Stimulated activated CD4-positive, alpha-beta T cell treated with anti-CD3 and anti-CD28 coated beads, Interleukin-12 subunit alpha, Interleukin-12 subunit beta, amount 100 ng/mL, for 24 hours (primary cell): ENCODE measurements around the gene ASCC1.

Source experiments
- DNase-seq, 2 experiments: peaks; one replicate each; pipeline ENCODE4 v3.0.0-alpha.2; 2020; ENCODE audit warnings: low read depth in 2 of 2

Gene ASCC1, protein sequence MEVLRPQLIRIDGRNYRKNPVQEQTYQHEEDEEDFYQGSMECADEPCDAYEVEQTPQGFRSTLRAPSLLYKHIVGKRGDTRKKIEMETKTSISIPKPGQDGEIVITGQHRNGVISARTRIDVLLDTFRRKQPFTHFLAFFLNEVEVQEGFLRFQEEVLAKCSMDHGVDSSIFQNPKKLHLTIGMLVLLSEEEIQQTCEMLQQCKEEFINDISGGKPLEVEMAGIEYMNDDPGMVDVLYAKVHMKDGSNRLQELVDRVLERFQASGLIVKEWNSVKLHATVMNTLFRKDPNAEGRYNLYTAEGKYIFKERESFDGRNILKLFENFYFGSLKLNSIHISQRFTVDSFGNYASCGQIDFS

GRCh38 chr10:72215611-72216549 is at the start of gene ASCC1, which contains the start of gene ANAPC16:
ASCC1 (minus strand) TSS chr10:72216276; CDS start chr10:72213298, 2,978 bp downstream.
ANAPC16 (plus strand) TSS chr10:72216012; CDS start chr10:72223915, 7,903 bp downstream.
- peak; percentile 86 to 89 for DNase-seq

- no peak for DNase-seq
These were observed 49.4 kb upstream of the ASCC1 start for GRCh38 chr10:72265508-72265907.

GRCh38 chr10:72264536-72264935 is 48.5 kb upstream of the ASCC1 start:
- no peak for DNase-seq

DNA sequence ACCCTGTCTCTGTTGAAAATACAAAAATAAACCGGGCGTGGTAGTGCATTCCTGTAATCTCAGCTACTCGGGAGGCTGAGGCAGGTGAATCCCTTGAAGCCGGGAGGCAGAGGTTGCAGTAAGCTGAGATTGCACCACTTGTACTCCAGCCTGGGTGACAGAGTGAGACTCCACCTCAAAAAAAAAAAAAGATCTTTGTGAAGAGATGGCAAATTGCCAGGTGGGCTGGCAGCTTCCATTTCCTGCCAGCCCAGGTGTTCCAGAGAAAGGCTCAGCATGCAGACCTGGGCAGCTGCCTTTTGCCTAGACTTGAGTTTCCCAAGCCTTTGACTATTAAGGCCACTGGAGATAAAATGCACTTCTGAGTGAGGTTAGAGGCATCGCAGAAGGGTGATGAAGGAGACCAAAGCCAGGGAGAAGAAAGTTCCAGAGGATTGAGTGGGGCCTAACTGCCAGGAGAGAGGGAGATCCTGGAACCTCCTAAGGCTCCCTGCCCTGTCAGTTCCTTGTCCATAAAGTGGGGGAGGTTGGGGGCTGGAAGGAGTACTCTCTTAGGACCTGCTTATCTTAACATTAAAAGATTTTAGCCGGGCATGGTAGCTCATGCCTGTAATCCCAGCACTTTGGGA is 47.7 kb upstream of the ASCC1 start:
- no peak for DNase-seq

- no peak for DNase-seq
These were observed 45.8 kb upstream of the ASCC1 start for GRCh38 chr10:72261784-72262404.

DNA sequence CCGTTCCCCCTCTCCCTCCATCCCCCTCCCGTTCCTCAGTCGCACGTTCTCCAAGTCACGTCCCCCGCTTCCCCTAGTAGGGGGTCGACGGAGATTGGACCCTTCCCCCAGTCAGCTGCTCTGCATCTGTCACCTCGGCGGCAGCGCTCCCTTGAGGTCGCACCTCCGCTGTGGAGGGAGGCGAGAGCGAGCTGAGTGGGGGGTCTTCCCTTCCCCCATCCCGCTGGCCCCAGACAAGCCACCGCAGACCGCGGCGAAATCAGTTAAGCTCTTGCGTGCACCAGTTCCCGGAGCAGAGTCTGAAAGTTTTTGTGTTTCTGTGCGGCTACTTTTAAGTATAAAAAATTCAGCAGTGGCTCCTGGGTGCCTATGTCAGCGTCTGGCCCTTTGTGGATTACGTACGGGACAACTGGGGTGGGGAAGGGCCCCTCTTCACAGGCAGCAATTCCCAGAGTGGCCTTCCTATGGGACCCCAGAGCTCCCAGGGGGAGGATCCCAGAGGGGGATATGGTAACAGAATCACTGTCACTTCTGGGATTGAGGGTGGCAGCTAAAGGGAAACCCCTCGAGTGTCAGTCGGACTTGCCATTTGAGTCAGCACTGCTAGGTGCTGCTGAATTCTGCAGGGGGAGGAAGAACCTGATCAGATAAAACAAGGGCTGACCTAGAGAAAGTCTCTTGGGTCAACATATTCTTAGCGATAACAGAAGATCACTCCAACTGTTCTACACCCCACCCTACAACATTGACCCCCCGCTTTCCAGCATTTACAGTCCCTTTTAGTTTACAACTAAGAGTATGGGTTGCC is 45.1 kb upstream of the ASCC1 start:
- DNase-seq = no peak

DNA sequence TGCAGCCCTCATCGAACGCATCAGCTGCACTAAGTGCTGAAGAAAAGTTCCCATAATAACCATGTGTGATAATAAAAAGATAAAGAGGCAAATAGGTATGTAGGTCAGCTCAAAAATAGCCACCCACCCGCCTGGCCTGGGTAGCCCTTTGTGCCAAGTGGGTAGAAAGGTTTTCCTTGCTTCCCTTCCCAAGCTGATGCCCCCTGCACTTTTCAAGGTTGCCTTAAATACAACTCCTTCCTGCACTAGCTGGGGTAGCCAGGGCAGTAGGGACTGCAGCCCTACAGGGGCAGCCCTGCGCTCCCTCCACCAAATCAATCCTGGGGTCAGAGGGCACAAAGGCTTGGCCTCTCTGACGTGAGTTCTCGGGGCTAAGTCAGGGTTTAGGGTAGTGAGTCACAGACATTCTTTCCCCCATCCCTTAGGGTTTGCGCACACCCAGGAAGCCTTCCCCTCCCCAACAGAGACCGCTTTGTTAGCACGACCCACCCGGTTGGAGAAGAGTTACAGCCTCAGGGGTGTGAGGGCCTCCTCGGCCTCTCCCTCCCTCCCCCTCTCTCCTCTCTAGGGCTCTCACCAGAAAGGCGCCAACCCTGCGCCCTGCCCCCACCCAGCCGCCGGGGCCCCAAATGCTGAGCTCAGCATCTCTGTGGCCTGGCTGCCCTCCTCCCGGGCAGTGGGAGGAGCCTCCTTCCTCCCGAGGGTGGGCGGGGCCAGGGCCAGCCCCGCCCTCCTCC is 44.3 kb upstream of the ASCC1 start:
- DNase-seq = peak; percentile 71 to 87

GRCh38 chr10:72259491-72260238 is 43.6 kb upstream of the ASCC1 start:
- DNase-seq = no peak

GRCh38 chr10:72258617-72259016 is 42.5 kb upstream of the ASCC1 start:
- DNase-seq = no peak

GRCh38 chr10:72257051-72257892 is 41.2 kb upstream of the ASCC1 start:
- DNase-seq = no peak

GRCh38 chr10:72255977-72256729 is 40.1 kb upstream of the ASCC1 start:
- DNase-seq = no peak

- no peak for DNase-seq
These were observed 38.9 kb upstream of the ASCC1 start for GRCh38 chr10:72254813-72255568.

DNA sequence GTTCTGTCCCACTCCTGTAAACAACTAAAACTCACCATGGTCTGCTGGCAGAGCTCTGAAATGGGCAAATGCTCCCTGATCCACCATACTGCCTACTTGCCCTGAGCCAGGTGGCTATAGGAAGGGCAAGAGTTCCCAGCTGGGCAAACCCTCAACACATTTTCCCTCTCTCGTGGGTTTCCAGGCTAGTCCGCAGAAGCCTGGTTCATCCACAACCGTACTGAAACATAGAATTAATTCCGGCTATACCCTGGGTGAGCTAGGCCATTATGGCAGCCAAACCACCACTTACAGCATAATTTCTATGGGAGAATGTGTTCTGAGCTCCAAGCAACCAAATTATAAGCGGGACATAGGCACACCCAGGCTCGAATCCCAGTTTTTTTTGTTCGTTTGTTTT is 37.5 kb upstream of the ASCC1 start:
- DNase-seq = no peak

DNA sequence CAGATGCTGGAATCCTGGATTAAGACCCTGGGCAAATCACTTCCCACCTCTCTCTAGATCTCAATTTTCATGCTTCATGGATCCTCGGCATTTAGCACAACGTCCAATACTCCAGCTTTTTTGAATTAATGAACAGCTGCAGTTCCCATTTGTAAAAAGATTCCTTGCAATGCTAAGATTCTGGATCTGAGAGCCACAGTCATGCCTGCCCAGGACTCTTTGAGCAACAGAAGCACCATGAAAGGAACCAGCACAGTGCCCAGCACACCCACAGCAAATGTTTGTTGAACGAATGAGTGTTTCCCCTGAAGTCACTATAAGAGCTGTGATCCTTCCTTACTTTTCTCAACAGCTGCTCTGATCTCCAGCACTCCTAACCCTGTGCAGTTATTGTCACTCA is 36.9 kb upstream of the ASCC1 start:
- no peak for DNase-seq

DNA sequence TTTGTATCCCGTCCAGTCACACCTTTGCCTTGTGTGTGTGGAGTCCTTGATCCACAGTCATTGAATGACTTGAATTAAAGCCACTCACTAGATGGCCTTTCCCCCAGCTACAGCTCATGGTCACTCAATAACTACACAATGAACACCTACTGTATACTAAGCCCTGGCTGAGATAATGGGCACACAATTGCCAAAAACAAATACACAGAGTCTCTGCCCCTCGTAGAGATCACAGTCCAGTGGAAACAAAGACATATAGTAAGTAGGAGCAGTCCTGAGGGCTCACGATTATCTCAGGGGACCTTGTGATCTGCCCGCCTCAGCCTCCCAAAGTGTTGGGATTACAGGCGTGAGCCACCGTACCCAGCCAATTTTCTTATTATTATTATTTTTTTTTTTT is 35.6 kb upstream of the ASCC1 start:
- no peak for DNase-seq

DNA sequence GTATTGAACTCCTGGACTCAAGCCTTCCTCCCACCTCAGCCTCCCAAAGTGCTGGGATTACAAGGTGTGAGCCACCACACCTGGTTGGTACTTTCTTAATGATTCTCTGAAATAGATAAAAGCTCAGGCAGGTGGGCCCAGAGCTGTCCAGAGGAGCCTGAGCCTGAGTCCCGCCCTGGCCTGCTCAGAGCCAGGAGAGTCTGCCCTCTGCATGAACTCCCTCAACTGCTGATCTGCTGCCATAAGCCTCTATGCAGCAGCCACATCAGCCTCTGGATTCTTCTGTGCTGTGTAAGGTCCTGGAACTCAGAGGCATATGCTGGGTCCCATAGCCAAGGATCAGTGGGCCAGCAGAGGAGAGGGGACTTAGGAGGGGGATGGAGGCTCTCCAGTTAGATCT is 34.6 kb upstream of the ASCC1 start:
- DNase-seq = no peak
